HT-29 (cell line): Measurements from ENCODE around the gene ZNF805. TPM values are rescaled to one million over a fixed set of nuclear protein-coding genes. Genes with fewer than 3 reads are reported as not detected.
"Not testable (repeated sequence)": the region's sequence is repeated elsewhere in the genome, so short reads cannot be mapped to it uniquely, and the experiment has no call there.

ENCODE experiments used
- DNase-seq: peaks from one replicate; pipeline ENCODE4 v3.0.0-alpha.2; 2015; ENCODE audit warnings: low spot score
- total RNA-seq: library from RNA; depleted of rRNA; stranded (reverse); fragments of >200 nt; shearing (Covaris generic); gene quantifications from 2 replicates; pipeline ENCODE4 v1.2.3, GENCODE V29; 2014; rRNA removed

ZNF805 gene
- total RNA-seq, 1 experiment from 2014 or later = 9.3 TPM

GRCh38 chr19:57269515-57270250, 29.3 kb downstream of the ZNF805 start:
- DNase-seq = no peak

DNA sequence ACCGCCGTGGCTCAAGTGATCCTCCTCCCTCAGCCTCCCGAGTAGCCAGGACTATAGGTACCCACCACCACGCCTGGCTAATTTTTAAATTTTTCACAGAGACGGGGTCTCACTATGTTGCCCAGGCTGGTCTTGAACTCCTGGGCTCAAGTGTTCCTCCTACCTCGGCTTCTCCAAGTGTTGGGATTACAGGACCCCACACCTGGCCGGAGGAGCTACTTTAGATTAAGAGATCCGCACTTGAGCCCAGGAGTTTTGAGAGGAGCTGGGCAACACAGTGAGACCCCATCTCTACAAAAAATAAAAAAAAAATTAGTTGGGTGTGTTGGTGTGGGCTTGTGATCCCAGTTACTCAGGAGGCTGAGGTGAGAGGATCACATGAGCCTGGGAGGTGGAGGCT, 30.8 kb downstream of the ZNF805 start:
- DNase-seq = no peak

GRCh38 chr19:57273014-57273413, 32.6 kb downstream of the ZNF805 start:
- no peak for DNase-seq

- no peak for DNase-seq
Measured at GRCh38 chr19:57276430-57276829, 36.0 kb downstream of the ZNF805 start.

DNA sequence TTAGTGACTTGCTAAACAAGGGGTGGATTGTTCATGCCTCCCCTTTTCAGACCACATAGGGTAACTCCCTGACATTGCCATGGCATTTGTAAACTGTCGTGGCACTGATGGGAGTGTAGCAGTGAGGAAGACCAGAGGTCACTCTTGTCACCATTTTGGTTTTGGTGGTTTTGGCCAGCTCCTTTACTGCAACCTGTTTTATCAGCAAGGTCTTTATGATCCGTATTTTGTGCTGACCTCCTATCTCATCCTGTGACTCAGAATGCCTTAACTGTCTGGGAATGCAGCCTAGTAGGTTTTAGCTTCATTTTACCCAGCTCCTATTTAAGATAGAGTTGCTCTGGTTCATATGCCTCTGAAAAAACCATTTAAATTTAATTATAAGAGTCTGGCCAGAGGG, 38.0 kb downstream of the ZNF805 start:
- not testable (repeated sequence) for DNase-seq

DNA sequence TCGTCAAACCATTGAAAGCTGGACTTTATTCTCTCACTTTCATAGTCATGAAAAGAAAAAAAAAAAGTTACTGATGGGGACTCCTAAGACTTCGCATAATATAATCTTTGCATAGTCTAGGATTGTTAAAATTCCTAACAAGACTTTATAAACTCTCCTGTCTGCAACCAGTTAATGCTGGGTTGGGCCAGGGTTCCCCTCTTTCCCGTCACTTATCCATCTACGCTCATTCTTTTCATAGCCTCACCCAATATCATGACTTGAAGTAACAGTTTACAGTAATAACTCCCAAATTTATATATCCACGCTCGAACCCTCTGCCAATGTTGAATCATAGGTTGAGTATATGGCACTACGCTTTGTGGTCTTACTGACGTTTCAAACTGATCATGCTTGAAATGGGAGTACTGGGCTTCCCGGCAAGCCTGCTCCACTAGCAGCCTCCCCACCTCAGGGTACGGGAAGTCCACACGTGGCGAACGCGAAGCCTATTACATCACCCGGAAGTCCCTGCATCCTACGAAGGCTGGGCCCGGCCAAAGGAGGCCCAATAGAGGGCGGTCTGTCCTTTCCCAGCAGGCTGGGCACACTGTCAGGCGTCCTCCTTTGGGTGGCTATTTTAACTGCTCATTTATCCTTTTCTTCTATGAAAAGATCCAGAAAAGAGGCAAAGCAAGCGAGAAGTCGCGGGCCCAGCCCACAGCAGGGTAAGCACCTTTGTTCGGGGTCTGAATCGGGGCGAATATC, 39.2 kb downstream of the ZNF805 start:
- peak; percentile 99 for DNase-seq

DNA sequence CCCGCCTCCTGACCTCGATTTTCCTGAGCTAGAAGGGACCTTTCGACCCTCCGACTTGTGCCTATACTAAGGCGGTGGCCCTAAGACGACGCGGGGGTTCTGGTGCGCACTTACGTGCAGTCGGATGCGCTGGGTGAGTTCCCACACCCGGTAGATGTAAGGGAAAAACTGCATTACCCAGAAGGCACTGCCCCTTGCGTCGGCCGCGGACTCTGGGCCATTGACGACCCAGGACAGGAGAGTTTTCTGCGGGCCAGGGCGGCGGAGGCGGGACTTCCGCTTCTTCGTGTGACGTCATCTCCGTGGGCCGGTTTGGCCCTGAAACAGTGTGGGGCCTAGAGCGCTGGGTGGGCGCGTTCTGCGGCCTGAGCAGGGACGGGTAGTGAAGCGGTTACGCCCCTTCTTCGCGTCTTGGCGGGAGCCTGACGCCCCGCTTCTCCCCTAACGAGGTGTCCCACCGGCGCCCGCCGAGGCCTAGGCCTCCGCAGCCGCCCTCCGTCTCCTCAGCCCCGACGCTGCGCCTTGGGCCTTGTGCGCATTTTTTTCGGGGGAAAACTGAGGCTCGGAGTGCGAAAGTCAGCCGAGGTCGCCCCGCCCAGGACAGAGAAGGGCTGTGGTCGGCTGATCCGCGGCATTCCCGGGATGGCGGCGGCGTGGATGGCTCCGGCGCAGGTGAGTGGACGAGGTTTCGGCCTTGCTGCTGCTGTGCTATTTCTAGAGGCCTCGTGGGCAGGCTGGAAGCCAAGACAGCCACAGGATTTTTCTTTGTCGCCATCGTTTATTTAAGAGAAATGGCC, 39.9 kb downstream of the ZNF805 start, which contains the start of gene ZNF460:
ZNF460 (plus strand) TSS at position 321 of the 797 bp plus-strand sequence; CDS start at position 643, 322 bp downstream.
- peak; percentile 100 for DNase-seq

DNA sequence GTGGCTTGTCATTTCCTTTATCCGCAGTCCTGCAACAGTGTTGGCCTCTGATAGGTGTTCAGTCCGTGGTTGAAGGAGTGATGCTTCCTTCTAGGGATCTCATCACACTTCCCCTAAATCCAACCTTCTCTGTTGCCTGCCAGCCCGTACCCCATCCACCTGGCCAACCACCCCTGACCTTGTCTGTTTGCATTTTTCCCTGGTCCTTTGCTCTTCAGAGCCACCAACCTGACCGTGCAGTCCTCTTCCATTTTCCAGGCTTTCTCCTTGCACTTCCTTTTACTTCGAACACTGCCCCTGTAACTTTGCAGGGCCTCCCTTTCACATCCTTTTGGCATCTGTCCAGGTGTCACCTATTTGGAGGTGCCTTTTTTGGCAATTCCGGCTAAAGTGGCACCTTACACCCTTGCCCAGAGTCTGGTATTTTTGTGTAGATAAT, 40.5 kb downstream of the ZNF805 start:
- DNase-seq = peak; percentile 53

DNA sequence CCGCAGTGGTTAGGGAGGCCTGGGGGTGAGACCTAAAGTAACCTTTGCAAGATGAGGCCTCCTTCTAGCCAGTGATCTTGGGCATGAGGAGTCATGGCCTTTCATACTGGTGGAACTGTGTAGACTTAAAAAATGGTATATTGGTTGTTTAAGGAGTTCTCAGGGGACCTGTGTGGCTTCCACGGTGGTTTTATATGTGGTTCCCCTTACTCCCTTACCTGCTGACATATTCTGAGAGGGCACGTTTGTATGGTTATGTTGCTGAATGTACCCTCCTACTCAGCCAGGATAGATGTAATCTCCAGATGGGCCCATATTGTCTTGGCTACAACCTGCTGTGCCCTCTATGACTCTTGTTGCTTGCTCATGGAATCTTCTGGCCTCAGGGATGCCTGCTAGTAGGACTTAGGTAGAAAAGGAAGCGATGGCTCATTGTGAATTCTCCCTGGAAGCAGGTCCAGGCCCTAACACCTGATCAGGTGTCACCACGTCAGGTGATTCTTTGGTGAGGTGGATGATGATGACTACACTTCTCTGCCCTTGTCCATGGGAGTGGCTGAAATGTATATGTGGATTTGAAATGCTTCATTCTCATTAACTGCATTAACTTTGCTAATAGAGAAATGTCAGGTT, 41.7 kb downstream of the ZNF805 start:
- no peak for DNase-seq

DNA sequence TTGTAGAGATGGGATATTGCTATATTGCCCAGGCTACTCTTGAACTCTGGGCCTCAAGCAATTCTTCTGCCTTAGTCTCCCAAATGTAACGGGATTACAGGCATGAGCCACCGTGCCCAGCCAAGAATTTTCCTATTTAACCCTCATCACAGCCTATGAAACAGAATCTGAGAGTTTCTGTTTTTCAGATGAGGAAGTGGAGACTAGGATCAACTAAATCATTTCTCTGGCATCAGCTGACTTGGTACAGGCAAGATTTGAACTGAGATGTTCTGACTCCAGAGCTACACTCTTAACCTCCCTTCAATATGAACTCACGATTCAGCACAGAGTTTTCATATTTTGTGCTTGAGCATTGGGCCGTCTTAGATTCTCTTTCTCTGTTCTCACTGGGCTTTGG, 47.9 kb downstream of the ZNF805 start:
- DNase-seq = no peak

GRCh38 chr19:57290970-57291369, 50.5 kb downstream of the ZNF805 start:
- DNase-seq = no peak

GRCh38 chr19:57292547-57292946, 52.1 kb downstream of the ZNF805 start:
- DNase-seq = no peak

DNA sequence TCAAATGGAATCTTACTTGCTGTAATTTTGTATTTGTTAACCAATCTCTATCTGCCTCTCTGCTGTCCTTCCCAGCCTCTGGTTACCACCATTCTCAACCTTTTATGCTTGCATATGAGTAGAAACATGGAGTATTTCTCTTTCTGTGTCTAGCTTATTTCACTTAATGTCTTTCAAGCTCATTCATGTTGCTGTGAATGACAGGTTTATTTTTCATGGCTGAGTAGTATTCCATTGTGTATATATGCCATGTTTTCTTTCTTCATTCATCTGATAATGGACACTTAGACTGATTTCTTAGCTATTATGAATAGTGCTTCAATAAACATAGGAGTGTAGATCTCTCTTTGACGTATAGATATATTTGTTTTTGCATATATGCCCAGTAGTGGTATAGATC, 53.3 kb downstream of the ZNF805 start:
- no peak for DNase-seq

GRCh38 chr19:57302020-57302465, 61.6 kb downstream of the ZNF805 start:
- no peak for DNase-seq

- no peak for DNase-seq
Measured at GRCh38 chr19:57302727-57303401, 62.4 kb downstream of the ZNF805 start.

Other genes starting within 250 kb of the ZNF805 start
- not detected in 2 replicates for gene USP29, start 120.6 kb upstream of the ZNF805 start, total RNA-seq
- not detected in 2 replicates for gene ZIM3, start 95.4 kb upstream of the ZNF805 start, total RNA-seq
- gene DUXA, start 73.1 kb upstream of the ZNF805 start, total RNA-seq = not detected in 2 replicates
- gene ZNF264, start 49.1 kb upstream of the ZNF805 start, total RNA-seq = 22.1 and 26.6 TPM in 2 replicates
- 0.28 and 0.29 TPM in 2 replicates for gene AURKC, start 9.6 kb upstream of the ZNF805 start, total RNA-seq
- gene ZNF460, start 39.9 kb downstream of the ZNF805 start, total RNA-seq = 59.1 and 59.9 TPM in 2 replicates
- gene ZNF543, start 79.8 kb downstream of the ZNF805 start, total RNA-seq = 5.6 and 6.2 TPM in 2 replicates
- gene ZNF304, start 110.6 kb downstream of the ZNF805 start, total RNA-seq = not detected in 2 replicates
- gene TRAPPC2B, start 122.9 kb downstream of the ZNF805 start, total RNA-seq = 8.0 and 13.8 TPM in 2 replicates
- 1.0 and 3.2 TPM in 2 replicates for gene ZNF547, start 122.9 kb downstream of the ZNF805 start, total RNA-seq
- gene ZNF548, start 149.2 kb downstream of the ZNF805 start, total RNA-seq = 10.2 and 12.2 TPM in 2 replicates
- gene ZNF17, start 170.5 kb downstream of the ZNF805 start, total RNA-seq = 4.7 and 7.2 TPM in 2 replicates
- 22.9 and 27.6 TPM in 2 replicates for gene ZNF749, start 194.7 kb downstream of the ZNF805 start, total RNA-seq
- 0.08 TPM in 1 of 2 replicates, not detected in the other for gene VN1R1, start 216.5 kb downstream of the ZNF805 start, total RNA-seq
- gene ZNF772, start 236.9 kb downstream of the ZNF805 start, total RNA-seq = 0.28 and 0.31 TPM in 2 replicates
- 8.1 and 19.3 TPM in 2 replicates for gene ZNF419, start 247.1 kb downstream of the ZNF805 start, total RNA-seq